ENCODE results near the gene GEMIN5. TPM values are rescaled to one million over a fixed set of nuclear protein-coding genes. Genes with fewer than 3 reads are reported as not detected.

Gene GEMIN5
- total RNA-seq, 3 donors from 2014 or later: 14.4 to 23.2 (median 19.3) TPM

- H3K36me3 ChIP-seq: no peaks in the 10 kb centered on the region
- no peaks in the 10 kb centered on the region for H3K4me1 ChIP-seq
- intact Hi-C loops (cut with DNase I; ENCODE audit: low total_unique reads): no loop called here
- no peaks in the 10 kb centered on the region for H3K27me3 ChIP-seq
- no peaks in the 10 kb centered on the region for H3K9me3 ChIP-seq
- TF ChIP-seq CTCF (IDR thresholded peaks at IDR 0.05) (peak in 2 of 3 donors; percentile 27 to 45), POLR2AphosphoS5 (IDR thresholded peaks at IDR 0.05) (no peak)
- no peak overlapping the region for H3K4me3 ChIP-seq
- H3K27ac ChIP-seq: no peak overlapping the region
- no peak for DNase-seq (ENCODE audit: low spot score in 2 of 2)
Measured at GRCh38 chr5:154972476-154973080, 34.6 kb upstream of the GEMIN5 start.

GRCh38 chr5:154971501-154971900 lies 33.5 kb upstream of the GEMIN5 start:
- no peaks in the 10 kb centered on the region for H3K27me3 ChIP-seq
- H3K27ac ChIP-seq: no peak overlapping the region
- no peak for DNase-seq (ENCODE audit: low spot score in 2 of 2)
- no peak for TF ChIP-seq CTCF (IDR thresholded peaks at IDR 0.05)
- no peak overlapping the region for H3K4me3 ChIP-seq
- intact Hi-C loops (cut with DNase I; ENCODE audit: low total_unique reads): no loop called here
- no peaks in the 10 kb centered on the region for H3K4me1 ChIP-seq
- no peaks in the 10 kb centered on the region for H3K9me3 ChIP-seq
- H3K36me3 ChIP-seq: peaks cover 4% of the 10 kb centered on the region

GRCh38 chr5:154970759-154971158 lies 32.7 kb upstream of the GEMIN5 start:
- Histone ChIP-seq H3K27ac (no peak overlapping the region), H3K4me3 (no peak overlapping the region), H3K36me3 (peaks cover 4% of the 10 kb centered on the region), H3K27me3 (no peaks in the 10 kb centered on the region), H3K4me1 (no peaks in the 10 kb centered on the region), H3K9me3 (no peaks in the 10 kb centered on the region)
- DNase-seq (ENCODE audit: low spot score in 2 of 2): no peak
- intact Hi-C loops (cut with DNase I; ENCODE audit: low total_unique reads): no loop called here
- no peak for TF ChIP-seq POLR2A (IDR thresholded peaks at IDR 0.05)

GRCh38 chr5:154968953-154969352 lies 30.9 kb upstream of the GEMIN5 start:
- TF ChIP-seq POLR2A (IDR thresholded peaks at IDR 0.05) (no peak), POLR2AphosphoS5 (IDR thresholded peaks at IDR 0.05) (no peak), CTCF (IDR thresholded peaks at IDR 0.05) (no peak)
- DNase-seq (ENCODE audit: low spot score in 2 of 2): no peak
- Histone ChIP-seq H3K4me1 (no peaks in the 10 kb centered on the region), H3K36me3 (peaks cover 4% of the 10 kb centered on the region), H3K27me3 (no peaks in the 10 kb centered on the region), H3K9me3 (no peaks in the 10 kb centered on the region), H3K27ac (no peak overlapping the region), H3K4me3 (no peak overlapping the region)
- intact Hi-C loops (cut with DNase I; ENCODE audit: low total_unique reads): no loop called here

- H3K4me1 ChIP-seq: no peaks in the 10 kb centered on the region
- H3K27me3 ChIP-seq: no peaks in the 10 kb centered on the region
- TF ChIP-seq CTCF (IDR thresholded peaks at IDR 0.05) (no peak), POLR2A (IDR thresholded peaks at IDR 0.05) (no peak), POLR2AphosphoS5 (IDR thresholded peaks at IDR 0.05) (no peak)
- no peaks in the 10 kb centered on the region for H3K9me3 ChIP-seq
- H3K4me3 ChIP-seq: no peak overlapping the region
- no peak overlapping the region for H3K27ac ChIP-seq
- DNase-seq (ENCODE audit: low spot score in 2 of 2): no peak
- intact Hi-C loops (cut with DNase I; ENCODE audit: low total_unique reads): no loop called here
- H3K36me3 ChIP-seq: peaks cover 4% of the 10 kb centered on the region
Measured at GRCh38 chr5:154967421-154968024, 29.5 kb upstream of the GEMIN5 start.
